Measurements from ENCODE around the gene SLC9A3.

The SLC9A3 gene

GRCh38 chr5:517535-518100 lies 6.6 kb downstream of the SLC9A3 start:
- H2AK5ac ChIP-seq (ENCODE audit: low read length) = no peak overlapping the region
- peaks cover 3% of the 10 kb centered on the region for H3K27me3 ChIP-seq (ENCODE audit: insufficient read depth, low read length, poor library complexity)

GRCh38 chr5:516980-517379 lies 7.3 kb downstream of the SLC9A3 start:
- Histone ChIP-seq H4K8ac (ENCODE audit: low read depth, low read length) (no peak overlapping the region), H3K4ac (ENCODE audit: low read depth, low read length) (no peak overlapping the region), H4K5ac (ENCODE audit: low read length) (no peak overlapping the region), H3K23ac (ENCODE audit: low read length) (no peak overlapping the region), H2BK15ac (replicated peaks; ENCODE audit: low read depth) (no peak overlapping the region), H3K4me1 (ENCODE audit: control insufficient read depth, low read depth, low read length) (no peaks in the 10 kb centered on the region), H3K79me2 (ENCODE audit: control insufficient read depth, insufficient read depth, low read length) (no peaks in the 10 kb centered on the region), H3K79me1 (ENCODE audit: low read length) (no peaks in the 10 kb centered on the region), H3K9ac (ENCODE audit: low read length) (no peak overlapping the region), H3K27ac (ENCODE audit: low read depth, low read length) (no peak overlapping the region), H3K36me3 (ENCODE audit: control insufficient read depth, insufficient read depth, low read length) (no peaks in the 10 kb centered on the region), H2AK5ac (ENCODE audit: low read length) (no peak overlapping the region), H2BK5ac (ENCODE audit: low read length) (no peak overlapping the region), H3K27me3 (ENCODE audit: insufficient read depth, low read length, poor library complexity) (no peaks in the 10 kb centered on the region), H3K18ac (ENCODE audit: low read length) (no peak overlapping the region), H3K4me2 (ENCODE audit: low read length) (no peak overlapping the region), H3K4me3 (ENCODE audit: low read length) (no peak overlapping the region), H2BK120ac (ENCODE audit: low read depth, low read length) (no peak overlapping the region), H3K56ac (ENCODE audit: low read length) (no peak overlapping the region)
- no peak for DNase-seq
- 100% methylated on average over 1 of the region's 3 CpGs for WGBS (ENCODE audit: extremely low coverage, insufficient coverage, low lambda C conversion rate)

More at GRCh38 chr5:517535-518100, 6.6 kb downstream of the SLC9A3 start:
- no peaks in the 10 kb centered on the region for H3K4me1 ChIP-seq (ENCODE audit: control insufficient read depth, low read depth, low read length)
- no peaks in the 10 kb centered on the region for H3K79me2 ChIP-seq (ENCODE audit: control insufficient read depth, insufficient read depth, low read length)
- no peak overlapping the region for H3K23ac ChIP-seq (ENCODE audit: low read length)
- no peak overlapping the region for H2BK5ac ChIP-seq (ENCODE audit: low read length)
- H3K18ac ChIP-seq (ENCODE audit: low read length) = no peak overlapping the region
- no peaks in the 10 kb centered on the region for H3K79me1 ChIP-seq (ENCODE audit: low read length)
- no peak overlapping the region for H4K8ac ChIP-seq (ENCODE audit: low read depth, low read length)
- no peak overlapping the region for H3K4ac ChIP-seq (ENCODE audit: low read depth, low read length)
- H3K9ac ChIP-seq (ENCODE audit: low read length) = no peak overlapping the region
- DNase-seq = no peak
- no peak overlapping the region for H3K4me2 ChIP-seq (ENCODE audit: low read length)
- WGBS (ENCODE audit: extremely low coverage, insufficient coverage, low lambda C conversion rate) = 100% methylated on average over 2 of the region's 5 CpGs
- no peak overlapping the region for H2BK120ac ChIP-seq (ENCODE audit: low read depth, low read length)
- H2BK15ac ChIP-seq (replicated peaks; ENCODE audit: low read depth) = no peak overlapping the region
- H3K36me3 ChIP-seq (ENCODE audit: control insufficient read depth, insufficient read depth, low read length) = no peaks in the 10 kb centered on the region
- H3K27ac ChIP-seq (ENCODE audit: low read depth, low read length) = no peak overlapping the region
- H4K5ac ChIP-seq (ENCODE audit: low read length) = no peak overlapping the region
- no peak overlapping the region for H3K56ac ChIP-seq (ENCODE audit: low read length)
- no peak overlapping the region for H3K4me3 ChIP-seq (ENCODE audit: low read length)

- WGBS (ENCODE audit: extremely low coverage, insufficient coverage, low lambda C conversion rate) = no CpG with 5 or more reads among the region's 10 CpGs
- Histone ChIP-seq H3K27me3 (ENCODE audit: insufficient read depth, low read length, poor library complexity) (no peaks in the 10 kb centered on the region), H4K5ac (ENCODE audit: low read length) (no peak overlapping the region)
Measured at GRCh38 chr5:516338-516925, 7.8 kb downstream of the SLC9A3 start.

GRCh38 chr5:515273-515836 lies 8.9 kb downstream of the SLC9A3 start:
- Histone ChIP-seq H3K56ac (ENCODE audit: low read length) (no peak overlapping the region), H3K79me2 (ENCODE audit: control insufficient read depth, insufficient read depth, low read length) (no peaks in the 10 kb centered on the region), H3K9ac (ENCODE audit: low read length) (no peak overlapping the region), H3K4me2 (ENCODE audit: low read length) (no peak overlapping the region), H3K27ac (ENCODE audit: low read depth, low read length) (no peak overlapping the region), H2BK15ac (replicated peaks; ENCODE audit: low read depth) (no peak overlapping the region), H2BK120ac (ENCODE audit: low read depth, low read length) (no peak overlapping the region), H3K4me1 (ENCODE audit: control insufficient read depth, low read depth, low read length) (no peaks in the 10 kb centered on the region), H2AK5ac (ENCODE audit: low read length) (no peak overlapping the region), H2BK5ac (ENCODE audit: low read length) (no peak overlapping the region), H3K36me3 (ENCODE audit: control insufficient read depth, insufficient read depth, low read length) (no peaks in the 10 kb centered on the region), H3K4me3 (ENCODE audit: low read length) (no peak overlapping the region), H3K27me3 (ENCODE audit: insufficient read depth, low read length, poor library complexity) (no peaks in the 10 kb centered on the region), H4K8ac (ENCODE audit: low read depth, low read length) (no peak overlapping the region), H3K18ac (ENCODE audit: low read length) (no peak overlapping the region), H4K5ac (ENCODE audit: low read length) (no peak overlapping the region), H3K23ac (ENCODE audit: low read length) (no peak overlapping the region), H3K79me1 (ENCODE audit: low read length) (no peaks in the 10 kb centered on the region), H3K4ac (ENCODE audit: low read depth, low read length) (no peak overlapping the region)
- no CpG with 5 or more reads among the region's 11 CpGs for WGBS (ENCODE audit: extremely low coverage, insufficient coverage, low lambda C conversion rate)
- DNase-seq = no peak

More at GRCh38 chr5:516338-516925, 7.8 kb downstream of the SLC9A3 start:
- Histone ChIP-seq H3K4me3 (ENCODE audit: low read length) (no peak overlapping the region), H2BK120ac (ENCODE audit: low read depth, low read length) (no peak overlapping the region), H2AK5ac (ENCODE audit: low read length) (no peak overlapping the region), H3K36me3 (ENCODE audit: control insufficient read depth, insufficient read depth, low read length) (no peaks in the 10 kb centered on the region), H3K79me1 (ENCODE audit: low read length) (no peaks in the 10 kb centered on the region), H3K56ac (ENCODE audit: low read length) (no peak overlapping the region), H3K4ac (ENCODE audit: low read depth, low read length) (no peak overlapping the region), H3K4me1 (ENCODE audit: control insufficient read depth, low read depth, low read length) (no peaks in the 10 kb centered on the region), H3K4me2 (ENCODE audit: low read length) (no peak overlapping the region), H3K18ac (ENCODE audit: low read length) (no peak overlapping the region), H3K79me2 (ENCODE audit: control insufficient read depth, insufficient read depth, low read length) (no peaks in the 10 kb centered on the region), H3K9ac (ENCODE audit: low read length) (no peak overlapping the region), H3K23ac (ENCODE audit: low read length) (no peak overlapping the region), H2BK15ac (replicated peaks; ENCODE audit: low read depth) (no peak overlapping the region), H4K8ac (ENCODE audit: low read depth, low read length) (no peak overlapping the region), H2BK5ac (ENCODE audit: low read length) (no peak overlapping the region), H3K27ac (ENCODE audit: low read depth, low read length) (no peak overlapping the region)
- no peak for DNase-seq

GRCh38 chr5:514673-515072 lies 9.6 kb downstream of the SLC9A3 start:
- H3K4me2 ChIP-seq (ENCODE audit: low read length) = no peak overlapping the region
- no peak overlapping the region for H4K5ac ChIP-seq (ENCODE audit: low read length)
- H3K4me1 ChIP-seq (ENCODE audit: control insufficient read depth, low read depth, low read length) = no peaks in the 10 kb centered on the region
- H2BK15ac ChIP-seq (replicated peaks; ENCODE audit: low read depth) = no peak overlapping the region
- no peaks in the 10 kb centered on the region for H3K27me3 ChIP-seq (ENCODE audit: insufficient read depth, low read length, poor library complexity)
- no CpG with 5 or more reads among the region's 8 CpGs for WGBS (ENCODE audit: extremely low coverage, insufficient coverage, low lambda C conversion rate)
- no peak overlapping the region for H3K4ac ChIP-seq (ENCODE audit: low read depth, low read length)
- H3K4me3 ChIP-seq (ENCODE audit: low read length) = no peak overlapping the region
- no peak overlapping the region for H4K8ac ChIP-seq (ENCODE audit: low read depth, low read length)
- no peak overlapping the region for H3K9ac ChIP-seq (ENCODE audit: low read length)
- H3K79me2 ChIP-seq (ENCODE audit: control insufficient read depth, insufficient read depth, low read length) = no peaks in the 10 kb centered on the region
- H2BK120ac ChIP-seq (ENCODE audit: low read depth, low read length) = no peak overlapping the region
- DNase-seq = no peak
- no peak overlapping the region for H3K18ac ChIP-seq (ENCODE audit: low read length)
- no peak overlapping the region for H3K27ac ChIP-seq (ENCODE audit: low read depth, low read length)
- H3K56ac ChIP-seq (ENCODE audit: low read length) = no peak overlapping the region
- no peaks in the 10 kb centered on the region for H3K79me1 ChIP-seq (ENCODE audit: low read length)
- H2AK5ac ChIP-seq (ENCODE audit: low read length) = no peak overlapping the region
- no peak overlapping the region for H3K23ac ChIP-seq (ENCODE audit: low read length)
- no peaks in the 10 kb centered on the region for H3K36me3 ChIP-seq (ENCODE audit: control insufficient read depth, insufficient read depth, low read length)
- H2BK5ac ChIP-seq (ENCODE audit: low read length) = no peak overlapping the region
